ENCODE measurements around the gene DUSP8. TPM values are rescaled to one million over a fixed set of nuclear protein-coding genes. Genes with fewer than 3 reads are reported as not detected.

Gene DUSP8
- total RNA-seq, 1 experiment from 2014 or later: 10.2 TPM

DNA sequence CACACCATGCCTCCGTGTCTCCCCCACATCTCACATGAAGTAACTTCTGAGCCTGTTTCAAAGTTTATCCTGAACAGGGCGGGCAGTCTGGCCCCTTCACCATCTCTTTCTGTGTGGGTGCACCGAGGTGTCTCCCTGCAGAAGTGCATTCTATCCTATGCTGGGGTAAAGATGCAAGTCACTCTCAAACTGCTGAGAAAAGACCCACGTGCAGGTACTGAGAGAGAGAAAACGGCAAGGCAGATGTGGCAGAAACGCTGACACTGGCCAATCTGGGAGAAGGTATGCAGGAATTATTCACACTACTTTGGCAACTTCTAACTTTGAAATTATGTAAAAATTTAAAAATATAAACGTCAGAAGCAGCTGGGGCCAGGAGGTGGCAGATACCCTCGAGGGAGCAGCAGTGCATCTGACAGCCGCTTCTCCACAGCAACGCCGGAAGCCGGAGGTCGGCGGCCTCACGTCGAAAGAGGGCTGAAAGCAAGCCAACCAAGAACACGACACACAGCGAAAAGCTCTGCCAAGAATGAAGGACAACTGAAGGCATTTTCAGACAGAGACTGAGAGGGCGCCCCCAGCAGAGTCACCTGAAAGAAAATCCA lies 51.3 kb downstream of the DUSP8 start:
- POLR2A ChIA-PET: no interaction called here

More for the DNA sequence above, 51.3 kb downstream of the DUSP8 start:
- no peaks in the 10 kb centered on the region for H3K9me2 ChIP-seq (ENCODE audit: insufficient read depth)
- BruUV-seq (replicated peaks): no TSS peak
- H3K27me3 ChIP-seq (ENCODE audit: insufficient read depth, low read length): no peaks in the 10 kb centered on the region
- no peak overlapping the region for H3K9ac ChIP-seq (ENCODE audit: low read length)
- DNase-seq (ENCODE audit: low read depth, low spot score): no peak
- H3K4me3 ChIP-seq (replicated peaks in 1 of 2; ENCODE audit: low read depth in 1 of 2, low read length in 2 of 2): no peak overlapping the region
- H2AFZ ChIP-seq (ENCODE audit: low read depth, low read length, poor library complexity, severe bottlenecking): no peak overlapping the region
- ChIA-PET CTCF (no interaction called here), RAD21 (ENCODE audit: low non-redundant PET in 1 of 2, low total read pairs in 2 of 2, uncharacterized antibody in 2 of 2, unreplicated experiment in 2 of 2) (no interaction called here)
- no peaks in the 10 kb centered on the region for H3K36me3 ChIP-seq (ENCODE audit: control insufficient read depth in 1 of 2, insufficient read depth in 2 of 2, low read length in 2 of 2)
- no peak for TF ChIP-seq JUND (IDR thresholded peaks at IDR 0.05)
- no peak for TF ChIP-seq ZFX (IDR thresholded peaks at IDR 0.05)
- TF ChIP-seq, protein P1, sequence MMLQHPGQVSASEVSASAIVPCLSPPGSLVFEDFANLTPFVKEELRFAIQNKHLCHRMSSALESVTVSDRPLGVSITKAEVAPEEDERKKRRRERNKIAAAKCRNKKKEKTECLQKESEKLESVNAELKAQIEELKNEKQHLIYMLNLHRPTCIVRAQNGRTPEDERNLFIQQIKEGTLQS (IDR thresholded peaks at IDR 0.05): no peak
- TF ChIP-seq CEBPB (IDR thresholded peaks at IDR 0.05; ENCODE audit: low read depth): no peak
- no peak for TF ChIP-seq YY1 (IDR thresholded peaks at IDR 0.05; ENCODE audit: extremely low read depth, insufficient replicate concordance, low read depth, low read length)
- TF ChIP-seq EGR1 (IDR thresholded peaks at IDR 0.05; ENCODE audit: low read depth): no peak
- TF ChIP-seq CTCF (IDR thresholded peaks at IDR 0.05 in 2 of 3, conservative IDR thresholded peaks at IDR 0.05 in 1 of 3; ENCODE audit: borderline replicate concordance in 1 of 3, insufficient read depth in 1 of 3, low read depth in 2 of 3, low read length in 2 of 3): no peak
- TF ChIP-seq, protein P2, sequence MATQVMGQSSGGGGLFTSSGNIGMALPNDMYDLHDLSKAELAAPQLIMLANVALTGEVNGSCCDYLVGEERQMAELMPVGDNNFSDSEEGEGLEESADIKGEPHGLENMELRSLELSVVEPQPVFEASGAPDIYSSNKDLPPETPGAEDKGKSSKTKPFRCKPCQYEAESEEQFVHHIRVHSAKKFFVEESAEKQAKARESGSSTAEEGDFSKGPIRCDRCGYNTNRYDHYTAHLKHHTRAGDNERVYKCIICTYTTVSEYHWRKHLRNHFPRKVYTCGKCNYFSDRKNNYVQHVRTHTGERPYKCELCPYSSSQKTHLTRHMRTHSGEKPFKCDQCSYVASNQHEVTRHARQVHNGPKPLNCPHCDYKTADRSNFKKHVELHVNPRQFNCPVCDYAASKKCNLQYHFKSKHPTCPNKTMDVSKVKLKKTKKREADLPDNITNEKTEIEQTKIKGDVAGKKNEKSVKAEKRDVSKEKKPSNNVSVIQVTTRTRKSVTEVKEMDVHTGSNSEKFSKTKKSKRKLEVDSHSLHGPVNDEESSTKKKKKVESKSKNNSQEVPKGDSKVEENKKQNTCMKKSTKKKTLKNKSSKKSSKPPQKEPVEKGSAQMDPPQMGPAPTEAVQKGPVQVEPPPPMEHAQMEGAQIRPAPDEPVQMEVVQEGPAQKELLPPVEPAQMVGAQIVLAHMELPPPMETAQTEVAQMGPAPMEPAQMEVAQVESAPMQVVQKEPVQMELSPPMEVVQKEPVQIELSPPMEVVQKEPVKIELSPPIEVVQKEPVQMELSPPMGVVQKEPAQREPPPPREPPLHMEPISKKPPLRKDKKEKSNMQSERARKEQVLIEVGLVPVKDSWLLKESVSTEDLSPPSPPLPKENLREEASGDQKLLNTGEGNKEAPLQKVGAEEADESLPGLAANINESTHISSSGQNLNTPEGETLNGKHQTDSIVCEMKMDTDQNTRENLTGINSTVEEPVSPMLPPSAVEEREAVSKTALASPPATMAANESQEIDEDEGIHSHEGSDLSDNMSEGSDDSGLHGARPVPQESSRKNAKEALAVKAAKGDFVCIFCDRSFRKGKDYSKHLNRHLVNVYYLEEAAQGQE (IDR thresholded peaks at IDR 0.05; ENCODE audit: low read depth): no peak
- no peak for TF ChIP-seq POLR2A (IDR thresholded peaks at IDR 0.05; ENCODE audit: borderline replicate concordance, extremely low read depth, insufficient read depth, insufficient read length)
- no peak for TF ChIP-seq SRF (IDR thresholded peaks at IDR 0.05; ENCODE audit: low read depth)
- no peak for TF ChIP-seq ELF1 (IDR thresholded peaks at IDR 0.05; ENCODE audit: borderline replicate concordance, low read depth)
- no peak for TF ChIP-seq EZH2 (IDR thresholded peaks at IDR 0.05)
- TF ChIP-seq, protein P3, sequence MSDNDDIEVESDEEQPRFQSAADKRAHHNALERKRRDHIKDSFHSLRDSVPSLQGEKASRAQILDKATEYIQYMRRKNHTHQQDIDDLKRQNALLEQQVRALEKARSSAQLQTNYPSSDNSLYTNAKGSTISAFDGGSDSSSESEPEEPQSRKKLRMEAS (IDR thresholded peaks at IDR 0.05): no peak
- TF ChIP-seq CBX3 (IDR thresholded peaks at IDR 0.05; ENCODE audit: low read depth): no peak
- no peak for TF ChIP-seq SP1 (IDR thresholded peaks at IDR 0.05; ENCODE audit: low read depth)
- no peak for TF ChIP-seq RAD21 (IDR thresholded peaks at IDR 0.05; ENCODE audit: low read depth)
- TF ChIP-seq EZH2phosphoT487 (IDR thresholded peaks at IDR 0.05; ENCODE audit: borderline replicate concordance): no peak
- TF ChIP-seq TCF7L2 (IDR thresholded peaks at IDR 0.05; ENCODE audit: borderline replicate concordance, extremely low read depth, insufficient read depth, insufficient read length): no peak
- no peak for TF ChIP-seq FOSL1 (IDR thresholded peaks at IDR 0.05; ENCODE audit: low read depth)
- H3K9me3 ChIP-seq (ENCODE audit: control insufficient read depth in 1 of 2, insufficient read depth in 1 of 2, low read depth in 1 of 2, low read length in 2 of 2): no peaks in the 10 kb centered on the region
- no peaks in the 10 kb centered on the region for H4K20me1 ChIP-seq (ENCODE audit: insufficient read depth)
- H3K79me2 ChIP-seq (ENCODE audit: insufficient read depth, low read length): peaks cover 11% of the 10 kb centered on the region
- no peaks in the 10 kb centered on the region for H3K4me1 ChIP-seq (ENCODE audit: control insufficient read depth in 1 of 2, insufficient read depth in 2 of 2, low read length in 2 of 2)
- no peak overlapping the region for H3K27ac ChIP-seq (ENCODE audit: low read depth, low read length)
- no peak overlapping the region for H3K4me2 ChIP-seq (ENCODE audit: low read length)
- intact Hi-C loops (cut with micrococcal nuclease): no loop called here
- ATAC-seq: no peak

Data from HCT116 (cell line).